HEK293 (cell line): ENCODE results near the gene ALOXE3.

Experiments used
- BCL11A ChIP-seq: fragments of 450-650 bp; formaldehyde crosslinking; IDR thresholded peaks from 2 replicates; pipeline ENCODE4 v1.5.1; 2016; ENCODE audit warnings: low read depth, missing biosample characterization, missing genetic modification characterization
- GFI1B ChIP-seq: fragments of 450-650 bp; formaldehyde crosslinking; IDR thresholded peaks from 2 replicates; pipeline ENCODE4 v1.5.1; 2016; ENCODE audit warnings: missing biosample characterization, missing genetic modification characterization
- GLIS1 ChIP-seq: fragments of 450-650 bp; formaldehyde crosslinking; IDR thresholded peaks from 2 replicates; pipeline ENCODE4 v1.5.1; 2016; ENCODE audit warnings: missing biosample characterization, missing genetic modification characterization
- GLIS2 ChIP-seq: fragments of 450-650 bp; formaldehyde crosslinking; IDR thresholded peaks from 2 replicates; pipeline ENCODE4 v1.5.1; 2016; ENCODE audit warnings: missing biosample characterization, missing genetic modification characterization
- HOXA7 ChIP-seq: sonication (generic); formaldehyde crosslinking; IDR thresholded peaks from 2 replicates; pipeline ENCODE4 v1.8.1; 2022; ENCODE audit warnings: missing genetic modification reagents, borderline replicate concordance
- KLF8 ChIP-seq: fragments of 450-650 bp; formaldehyde crosslinking; IDR thresholded peaks from 2 replicates; pipeline ENCODE4 v1.5.1; 2016; ENCODE audit warnings: missing biosample characterization, missing genetic modification characterization
- KLF9 ChIP-seq: fragments of 450-650 bp; formaldehyde crosslinking; IDR thresholded peaks from 2 replicates; pipeline ENCODE4 v1.5.1; 2016; ENCODE audit warnings: missing biosample characterization, missing genetic modification characterization, low read depth
- PRDM1 ChIP-seq: fragments of 450-650 bp; formaldehyde crosslinking; IDR thresholded peaks from 2 replicates; pipeline ENCODE4; 2016; ENCODE audit warnings: missing biosample characterization, missing genetic modification characterization
- RBAK ChIP-seq: fragments of 450-650 bp; formaldehyde crosslinking; IDR thresholded peaks from 2 replicates; pipeline ENCODE4 v1.5.1; 2016; ENCODE audit warnings: missing biosample characterization, missing genetic modification characterization
- SETDB1 ChIP-seq: IDR thresholded peaks from one replicate; pipeline ENCODE4 v1.6.1; 2017; ENCODE audit warnings: mild to moderate bottlenecking, low read length, moderate library complexity, mixed read lengths; ENCODE audit not compliant: insufficient read length
- TCF7L2 ChIP-seq: IDR thresholded peaks from 2 replicates; pipeline ENCODE4 v1.6.1; 2011; ENCODE audit warnings: low read depth, mild to moderate bottlenecking, inconsistent platforms, low read length, moderate library complexity, borderline replicate concordance
- TRIM28 ChIP-seq: IDR thresholded peaks from 2 replicates; pipeline ENCODE4 v1.6.1; 2011; ENCODE audit warnings: low read length, control low read depth, borderline replicate concordance
- ZBTB20 ChIP-seq: fragments of 450-650 bp; formaldehyde crosslinking; IDR thresholded peaks from 2 replicates; pipeline ENCODE4 v1.5.1; 2016; ENCODE audit warnings: missing biosample characterization, missing genetic modification characterization
- ZBTB26 ChIP-seq: fragments of 450-650 bp; formaldehyde crosslinking; optimal IDR thresholded peaks from 2 replicates; pipeline ENCODE3; 2016; ENCODE audit warnings: missing biosample characterization, mild to moderate bottlenecking, missing genetic modification characterization
- ZFP69B ChIP-seq: fragments of 450-650 bp; formaldehyde crosslinking; IDR thresholded peaks from 2 replicates; pipeline ENCODE4 v1.5.1; 2016; ENCODE audit warnings: missing biosample characterization, missing genetic modification characterization
- ZNF121 ChIP-seq: fragments of 450-650 bp; formaldehyde crosslinking; IDR thresholded peaks from 2 replicates; pipeline ENCODE4 v1.5.1; 2016; ENCODE audit warnings: missing biosample characterization, missing genetic modification characterization
- ZNF19 ChIP-seq: fragments of 450-650 bp; formaldehyde crosslinking; IDR thresholded peaks from 2 replicates; pipeline ENCODE4; 2016; ENCODE audit warnings: missing biosample characterization, missing genetic modification characterization, low read depth
- ZNF280D ChIP-seq: fragments of 450-650 bp; formaldehyde crosslinking; IDR thresholded peaks from 2 replicates; pipeline ENCODE4 v1.5.1; 2016; ENCODE audit warnings: missing biosample characterization, missing genetic modification characterization
- ZNF324 ChIP-seq: fragments of 450-650 bp; formaldehyde crosslinking; IDR thresholded peaks from 2 replicates; pipeline ENCODE4 v1.5.1; 2016; ENCODE audit warnings: missing biosample characterization, missing genetic modification characterization
- ZNF335 ChIP-seq: fragments of 450-650 bp; formaldehyde crosslinking; conservative IDR thresholded peaks from 2 replicates; pipeline ENCODE4 v1.5.1; 2016; ENCODE audit warnings: missing biosample characterization, missing genetic modification characterization
- ZNF426 ChIP-seq: fragments of 450-650 bp; formaldehyde crosslinking; IDR thresholded peaks from 2 replicates; pipeline ENCODE4 v1.5.1; 2017; ENCODE audit warnings: missing biosample characterization, missing genetic modification characterization, mild to moderate bottlenecking, inconsistent platforms, moderate library complexity
- ZNF544 ChIP-seq: fragments of 450-650 bp; formaldehyde crosslinking; IDR thresholded peaks from 2 replicates; pipeline ENCODE4 v1.5.0; 2017; ENCODE audit warnings: missing biosample characterization, missing genetic modification characterization
- ZNF549 ChIP-seq: fragments of 450-650 bp; IDR thresholded peaks from 2 replicates; pipeline ENCODE4 v1.5.1; 2018; ENCODE audit warnings: missing biosample characterization, missing genetic modification characterization, mild to moderate bottlenecking, inconsistent platforms, moderate library complexity
- ZNF558 ChIP-seq: fragments of 450-650 bp; formaldehyde crosslinking; IDR thresholded peaks from 2 replicates; pipeline ENCODE4 v1.5.1; 2016; ENCODE audit warnings: missing biosample characterization, missing genetic modification characterization
- ZNF580 ChIP-seq: fragments of 450-650 bp; formaldehyde crosslinking; IDR thresholded peaks from 2 replicates; pipeline ENCODE4 v1.5.1; 2016; ENCODE audit warnings: missing biosample characterization, missing genetic modification characterization
- ZNF664 ChIP-seq: fragments of 450-650 bp; formaldehyde crosslinking; IDR thresholded peaks from 2 replicates; pipeline ENCODE4 v1.5.1; 2016; ENCODE audit warnings: missing biosample characterization, missing genetic modification characterization
- ZNF670 ChIP-seq: fragments of 450-650 bp; formaldehyde crosslinking; IDR thresholded peaks from 2 replicates; pipeline ENCODE4 v1.5.1; 2016; ENCODE audit warnings: missing biosample characterization, missing genetic modification characterization, low read depth
- ZNF791 ChIP-seq: fragments of 450-650 bp; formaldehyde crosslinking; IDR thresholded peaks from 2 replicates; pipeline ENCODE4 v1.5.1; 2016; ENCODE audit warnings: missing biosample characterization, missing genetic modification characterization
- TF ChIP-seq, protein P1 (sequence below): fragments of 450-650 bp; formaldehyde crosslinking; IDR thresholded peaks from 2 replicates; pipeline ENCODE4 v1.5.1; 2016; ENCODE audit warnings: missing biosample characterization, missing genetic modification characterization
- TF ChIP-seq, protein P2 (sequence below): fragments of 450-650 bp; formaldehyde crosslinking; conservative IDR thresholded peaks from 2 replicates; pipeline ENCODE4 v1.5.1; 2016; ENCODE audit warnings: low read depth, missing biosample characterization, missing genetic modification characterization

Gene ALOXE3

GRCh38 chr17:8125154-8125946 lies 7.0 kb upstream of the ALOXE3 start (continued):
- TF ChIP-seq ZNF580 (tag by site-specific recombination) (peak; percentile 92), RBAK (no peak), ZNF426 (no peak), HOXA7 (CRISPR knock-in tag) (no peak), ZNF544 (tag by site-specific recombination) (no peak), ZNF335 (tag by site-specific recombination) (peak; percentile 42; the same call in 1 of the 2 replicates), ZNF280D (0 out of 2 replicates have a peak, but pooled peaks have one; percentile 19), ZNF664 (no peak), ZNF670 (tag by site-specific recombination) (no peak), KLF9 (peak; percentile 12; the same call in 1 of the 2 replicates), ZFP69B (no peak), ZNF121 (tag by site-specific recombination) (no peak), ZBTB20 (peak; percentile 59), PRDM1 (tag by site-specific recombination) (no peak), ZNF791 (tag by site-specific recombination) (no peak), GLIS2 (tag by site-specific recombination) (no peak), KLF8 (peak; percentile 68; the same call in 1 of the 2 replicates), BCL11A (tag by site-specific recombination) (no peak), GLIS1 (tag by site-specific recombination) (no peak), TRIM28 (no peak), ZNF558 (tag by site-specific recombination) (peak; percentile 18; the same call in 1 of the 2 replicates), SETDB1 (no peak), GFI1B (tag by site-specific recombination) (no peak), ZNF549 (tag by site-specific recombination) (no peak), TCF7L2 (no peak), ZNF19 (tag by site-specific recombination) (no peak), ZNF324 (tag by site-specific recombination) (no peak), ZBTB26 (no peak)
- TF ChIP-seq, protein P1, sequence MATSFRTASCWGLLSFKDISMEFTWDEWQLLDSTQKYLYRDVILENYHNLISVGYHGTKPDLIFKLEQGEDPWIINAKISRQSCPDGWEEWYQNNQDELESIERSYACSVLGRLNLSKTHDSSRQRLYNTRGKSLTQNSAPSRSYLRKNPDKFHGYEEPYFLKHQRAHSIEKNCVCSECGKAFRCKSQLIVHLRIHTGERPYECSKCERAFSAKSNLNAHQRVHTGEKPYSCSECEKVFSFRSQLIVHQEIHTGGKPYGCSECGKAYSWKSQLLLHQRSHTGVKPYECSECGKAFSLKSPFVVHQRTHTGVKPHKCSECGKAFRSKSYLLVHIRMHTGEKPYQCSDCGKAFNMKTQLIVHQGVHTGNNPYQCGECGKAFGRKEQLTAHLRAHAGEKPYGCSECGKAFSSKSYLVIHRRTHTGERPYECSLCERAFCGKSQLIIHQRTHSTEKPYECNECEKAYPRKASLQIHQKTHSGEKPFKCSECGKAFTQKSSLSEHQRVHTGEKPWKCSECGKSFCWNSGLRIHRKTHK (tag by site-specific recombination): no peak
- TF ChIP-seq, protein P2, sequence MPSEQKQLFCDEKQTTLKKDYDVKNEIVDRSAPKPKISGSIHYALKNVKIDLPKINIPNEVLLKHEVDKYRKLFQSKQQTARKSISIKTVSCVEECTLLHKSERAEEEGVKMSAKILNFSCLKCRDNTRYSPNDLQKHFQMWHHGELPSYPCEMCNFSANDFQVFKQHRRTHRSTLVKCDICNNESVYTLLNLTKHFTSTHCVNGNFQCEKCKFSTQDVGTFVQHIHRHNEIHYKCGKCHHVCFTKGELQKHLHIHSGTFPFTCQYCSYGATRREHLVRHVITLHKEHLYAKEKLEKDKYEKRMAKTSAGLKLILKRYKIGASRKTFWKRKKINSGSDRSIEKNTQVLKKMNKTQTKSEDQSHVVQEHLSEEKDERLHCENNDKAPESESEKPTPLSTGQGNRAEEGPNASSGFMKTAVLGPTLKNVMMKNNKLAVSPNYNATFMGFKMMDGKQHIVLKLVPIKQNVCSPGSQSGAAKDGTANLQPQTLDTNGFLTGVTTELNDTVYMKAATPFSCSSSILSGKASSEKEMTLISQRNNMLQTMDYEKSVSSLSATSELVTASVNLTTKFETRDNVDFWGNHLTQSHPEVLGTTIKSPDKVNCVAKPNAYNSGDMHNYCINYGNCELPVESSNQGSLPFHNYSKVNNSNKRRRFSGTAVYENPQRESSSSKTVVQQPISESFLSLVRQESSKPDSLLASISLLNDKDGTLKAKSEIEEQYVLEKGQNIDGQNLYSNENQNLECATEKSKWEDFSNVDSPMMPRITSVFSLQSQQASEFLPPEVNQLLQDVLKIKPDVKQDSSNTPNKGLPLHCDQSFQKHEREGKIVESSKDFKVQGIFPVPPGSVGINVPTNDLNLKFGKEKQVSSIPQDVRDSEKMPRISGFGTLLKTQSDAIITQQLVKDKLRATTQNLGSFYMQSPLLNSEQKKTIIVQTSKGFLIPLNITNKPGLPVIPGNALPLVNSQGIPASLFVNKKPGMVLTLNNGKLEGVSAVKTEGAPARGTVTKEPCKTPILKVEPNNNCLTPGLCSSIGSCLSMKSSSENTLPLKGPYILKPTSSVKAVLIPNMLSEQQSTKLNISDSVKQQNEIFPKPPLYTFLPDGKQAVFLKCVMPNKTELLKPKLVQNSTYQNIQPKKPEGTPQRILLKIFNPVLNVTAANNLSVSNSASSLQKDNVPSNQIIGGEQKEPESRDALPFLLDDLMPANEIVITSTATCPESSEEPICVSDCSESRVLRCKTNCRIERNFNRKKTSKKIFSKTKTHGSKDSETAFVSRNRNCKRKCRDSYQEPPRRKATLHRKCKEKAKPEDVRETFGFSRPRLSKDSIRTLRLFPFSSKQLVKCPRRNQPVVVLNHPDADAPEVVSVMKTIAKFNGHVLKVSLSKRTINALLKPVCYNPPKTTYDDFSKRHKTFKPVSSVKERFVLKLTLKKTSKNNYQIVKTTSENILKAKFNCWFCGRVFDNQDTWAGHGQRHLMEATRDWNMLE (tag by site-specific recombination): no peak
